Left renal cortex interstitium (tissue), 4 donors: Measurements from ENCODE around the gene TNFRSF21. TPM values are rescaled to one million over a fixed set of nuclear protein-coding genes. Genes with fewer than 3 reads are reported as not detected.
"Not testable (repeated sequence)": the region's sequence is repeated elsewhere in the genome, so short reads cannot be mapped to it uniquely, and the experiment has no call there.

Experiments
- DNase-seq, 4 donors: peaks; one replicate each; pipeline ENCODE4 v3.0.0-alpha.2; 2013; ENCODE audit warnings: low read depth in 4 of 4, low spot score in 2 of 4, missing footprints in 1 of 4
- polyA plus RNA-seq, 4 donors: library from polyadenylated mRNA; unstranded; fragments of 120-200 nt; gene quantifications; one replicate each; pipeline ENCODE4 v1.2.1, GENCODE V29; 2013; ENCODE audit not compliant: insufficient read length in 4 of 4

The TNFRSF21 gene
- polyA plus RNA-seq, 4 donors: 29.0 to 34.1 (median 30.6) TPM

DNA sequence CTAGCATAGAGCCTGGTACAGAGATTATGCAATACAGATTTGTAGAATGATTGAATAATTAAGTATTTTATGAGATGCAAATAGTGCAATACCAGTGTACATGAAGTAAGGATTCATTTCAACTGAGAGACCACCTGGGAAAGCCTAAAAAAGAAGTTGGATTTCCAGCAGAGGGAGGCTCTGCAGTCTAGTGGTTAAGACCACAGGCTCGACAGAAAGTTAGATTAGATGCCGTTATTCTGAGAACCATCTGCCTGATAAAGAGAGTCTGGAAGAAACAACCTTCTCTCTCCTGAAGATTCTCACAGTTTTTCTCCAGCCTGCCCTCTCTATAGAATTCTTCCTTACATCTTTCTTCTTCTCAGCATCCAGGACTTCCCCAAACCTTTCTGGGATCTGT lies 13.6 kb upstream of the TNFRSF21 start:
- no peak for DNase-seq

DNA sequence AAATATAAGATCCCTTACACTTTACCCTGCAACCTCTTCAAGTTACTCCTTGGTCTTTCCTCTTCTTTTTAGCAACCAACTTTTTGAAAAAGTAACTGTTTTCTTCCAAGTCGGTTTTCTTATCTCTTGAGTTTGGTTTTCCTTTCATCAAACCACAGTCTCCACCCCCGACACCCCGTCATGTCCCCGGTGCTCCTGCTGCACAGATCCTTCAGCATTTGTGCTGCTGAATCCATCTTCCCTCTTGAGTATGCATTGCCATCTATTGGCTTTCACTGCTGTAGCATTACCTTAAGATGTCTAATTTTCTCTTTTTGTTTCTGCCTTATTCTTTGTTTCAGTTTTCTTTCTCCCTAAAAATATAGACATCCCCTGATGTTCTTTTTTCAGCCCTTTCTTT lies 11.9 kb upstream of the TNFRSF21 start:
- no peak for DNase-seq

DNA sequence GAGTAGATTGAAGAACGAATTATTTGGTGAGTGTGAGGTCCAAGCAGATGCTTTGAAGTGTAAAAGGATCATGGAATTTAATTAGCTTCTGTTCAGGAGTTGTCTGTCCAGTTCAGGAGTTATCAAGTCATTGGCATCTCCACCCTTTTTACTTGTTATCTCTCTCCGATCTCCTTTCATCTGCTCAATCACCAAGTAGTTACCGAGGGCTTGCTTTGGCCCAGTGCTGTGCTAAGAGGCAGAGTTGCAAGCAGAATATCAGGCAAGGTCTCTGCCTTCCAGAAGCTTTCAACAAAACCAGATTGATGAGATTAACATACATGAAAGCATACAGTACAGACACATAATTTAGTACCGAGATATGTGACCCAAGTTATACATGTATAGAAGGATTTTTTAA lies 10.2 kb upstream of the TNFRSF21 start:
- DNase-seq: no peak

DNA sequence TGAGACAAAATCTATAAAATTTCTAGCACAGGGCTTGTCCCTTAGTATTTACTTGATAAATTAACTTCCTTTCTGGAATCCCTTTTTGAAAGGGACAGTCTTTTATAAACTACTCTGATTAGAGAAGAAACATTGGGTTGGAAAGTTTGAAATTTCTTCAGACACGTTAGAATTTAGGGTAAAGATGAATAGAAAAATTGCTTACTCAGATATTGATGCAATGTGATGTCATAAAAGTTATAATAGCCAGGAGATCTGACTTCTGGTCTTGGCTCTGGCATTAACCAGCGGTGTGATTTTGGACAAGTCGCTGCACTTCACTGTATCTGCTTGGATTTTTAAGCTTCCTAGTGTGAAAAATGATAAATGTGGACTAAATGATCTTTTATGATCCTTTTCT lies 9.7 kb upstream of the TNFRSF21 start:
- DNase-seq: no peak

DNA sequence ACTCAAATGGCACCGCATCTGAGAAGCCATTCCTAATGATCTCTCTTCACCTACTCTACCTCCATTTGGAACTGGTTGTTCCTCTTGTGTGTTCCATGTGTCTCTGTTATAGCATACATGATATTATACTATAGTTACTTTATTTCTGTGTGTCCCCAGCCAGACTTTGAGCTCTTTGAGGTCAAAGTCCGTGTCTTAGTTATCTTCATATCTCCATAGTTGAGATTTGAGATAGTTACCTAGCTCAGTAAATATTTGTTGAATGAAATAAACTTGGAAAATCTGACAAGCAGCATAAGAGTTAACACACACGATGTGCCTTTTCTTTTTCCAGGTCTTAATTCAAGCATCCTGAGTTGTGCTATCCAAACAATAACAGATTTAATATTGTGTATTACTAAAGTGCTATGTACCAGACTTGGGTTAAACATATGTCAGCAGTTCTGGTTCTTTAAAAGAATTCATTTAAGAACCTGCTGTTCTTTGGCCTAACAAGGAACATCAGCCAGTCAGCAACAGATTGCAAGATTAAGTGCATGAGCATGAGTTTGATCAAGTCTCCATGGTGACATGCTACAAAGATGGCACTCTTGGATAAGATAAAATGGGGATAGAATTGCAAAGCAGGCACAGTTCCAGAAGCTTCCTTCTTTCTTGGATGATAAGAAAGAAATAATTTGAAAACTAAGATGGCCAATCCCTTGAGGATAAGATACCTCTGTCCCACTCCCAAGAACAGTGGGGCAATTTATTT lies 8.7 kb upstream of the TNFRSF21 start:
- no peak for DNase-seq

DNA sequence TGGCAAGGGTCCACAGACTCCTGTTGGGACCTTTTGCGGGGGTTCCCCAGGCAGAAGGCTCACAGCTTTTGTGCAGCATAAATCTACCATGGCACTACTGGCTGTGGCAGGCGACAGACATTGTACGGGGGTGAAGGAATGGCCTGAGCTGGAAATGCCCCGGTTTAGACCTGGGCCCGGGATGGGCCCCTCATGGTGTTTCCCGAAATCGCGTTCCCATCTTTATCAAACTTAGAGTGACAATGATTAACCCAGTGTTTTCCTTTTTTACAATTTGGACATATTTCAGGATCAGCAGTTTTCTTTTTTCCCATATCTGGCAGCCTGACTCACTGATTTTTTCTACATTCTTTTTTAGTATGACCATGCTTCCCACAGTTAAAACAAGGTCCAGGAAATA lies 5.5 kb upstream of the TNFRSF21 start:
- DNase-seq: not testable (repeated sequence)

DNA sequence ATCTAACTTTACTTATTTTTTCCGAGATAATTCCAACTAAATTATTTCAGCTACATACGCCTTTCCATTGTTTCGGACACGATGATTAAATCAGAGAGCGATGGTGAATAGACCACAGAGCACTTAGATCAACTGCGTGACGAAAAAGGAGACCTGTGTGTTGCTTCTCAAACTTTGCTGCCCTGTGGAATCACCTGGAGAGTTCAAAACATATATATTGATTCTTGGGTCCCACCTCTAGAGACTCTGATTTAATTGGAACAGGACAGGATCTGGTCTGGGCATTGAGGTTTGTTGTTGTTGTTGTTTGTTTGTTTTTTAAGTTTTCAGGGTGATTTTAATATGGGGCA lies 401 bp upstream of the TNFRSF21 start:
- no peak for DNase-seq

DNA sequence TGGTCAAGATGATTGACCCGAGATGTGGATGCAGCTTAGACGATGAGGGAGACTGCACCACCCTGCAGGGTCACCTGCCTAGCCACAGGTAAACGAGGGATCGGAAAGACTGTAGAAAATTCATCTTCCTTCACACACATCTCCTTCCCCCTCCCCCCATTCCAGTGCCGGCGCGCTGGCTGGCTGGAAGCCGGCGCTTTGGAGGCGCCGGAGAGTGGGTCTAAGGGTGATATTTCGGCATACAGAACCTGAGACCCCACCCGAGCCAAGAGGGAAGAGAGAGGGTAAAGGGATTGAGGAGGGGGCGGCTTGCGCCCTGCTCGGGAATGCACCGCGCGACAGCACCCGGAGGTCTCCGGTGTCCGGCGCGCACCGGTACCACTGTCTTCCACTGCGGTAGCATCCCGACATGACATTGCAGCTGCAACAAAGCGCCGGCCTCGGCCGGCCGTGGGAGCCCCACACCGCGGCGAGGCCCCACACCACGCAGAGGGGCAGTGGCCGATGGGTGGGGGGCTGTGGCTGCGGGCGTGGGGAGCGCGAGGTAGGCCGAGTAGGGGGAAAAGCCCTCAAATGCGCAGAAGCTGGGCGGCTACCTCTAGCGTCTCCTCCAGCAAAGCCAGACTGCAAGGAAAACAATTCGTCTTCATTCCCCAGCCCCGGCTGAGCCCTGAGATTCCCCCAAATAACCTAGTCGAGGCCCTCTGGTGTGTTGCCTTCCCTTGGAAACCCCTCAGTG lies 984 bp downstream of the TNFRSF21 start:
- peak in 2 of 4 donors; percentile 45 to 61 for DNase-seq

DNA sequence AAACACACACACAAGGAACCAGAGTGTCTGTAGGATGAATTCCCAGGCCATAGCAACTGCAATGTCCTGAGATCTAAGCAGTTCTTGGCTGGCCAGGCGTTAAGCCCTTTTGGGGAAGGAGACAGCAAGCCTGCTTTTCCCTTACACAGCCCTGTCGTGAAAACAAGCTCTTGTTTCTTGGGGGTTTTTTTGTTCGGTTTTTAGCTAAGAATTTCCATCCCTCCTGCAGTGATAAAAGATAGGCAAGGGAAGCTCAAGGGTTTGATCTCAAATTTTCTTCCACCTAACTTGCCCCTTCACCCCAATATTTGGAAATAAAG lies 1.5 kb downstream of the TNFRSF21 start:
- peak in 1 of 4 donors; percentile 10 for DNase-seq

DNA sequence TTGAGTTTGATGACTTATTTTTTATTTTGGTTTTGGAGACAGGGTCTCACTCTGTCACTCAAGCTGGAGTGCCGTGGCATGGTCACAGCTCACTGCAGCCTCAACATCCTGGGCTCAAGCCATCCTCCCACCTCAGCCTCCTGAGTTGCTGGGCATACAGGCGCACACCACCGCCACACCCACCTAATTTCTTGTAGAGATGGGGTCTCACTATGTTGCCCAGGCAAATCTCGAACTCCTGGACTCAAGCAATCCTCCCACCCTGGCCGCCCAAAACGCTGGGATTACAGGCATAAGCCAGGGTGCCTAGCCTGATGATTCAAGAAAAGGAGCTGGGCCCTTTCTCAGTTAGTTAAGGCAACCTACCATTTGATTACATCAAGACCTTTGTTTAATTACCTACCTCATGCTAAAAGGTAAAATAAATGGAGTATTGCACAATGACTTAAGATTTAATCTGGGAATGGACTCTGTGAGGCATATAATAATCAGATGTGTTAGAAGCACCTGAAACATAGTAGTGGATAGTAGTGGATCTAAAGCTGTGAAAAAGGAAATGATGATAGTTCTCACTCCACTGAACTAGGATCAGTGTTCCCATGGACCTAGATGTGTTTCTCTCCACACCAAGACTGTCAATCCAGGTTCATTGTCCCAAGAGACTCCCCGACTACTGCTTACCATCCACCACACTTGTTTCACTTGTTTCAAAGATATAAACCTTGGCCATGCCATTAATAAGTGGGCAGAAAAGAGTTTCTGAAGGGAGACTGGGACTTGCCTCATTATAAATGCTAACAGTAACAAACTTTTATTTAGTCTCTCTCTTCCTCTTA lies 2.1 kb downstream of the TNFRSF21 start:
- no peak for DNase-seq

DNA sequence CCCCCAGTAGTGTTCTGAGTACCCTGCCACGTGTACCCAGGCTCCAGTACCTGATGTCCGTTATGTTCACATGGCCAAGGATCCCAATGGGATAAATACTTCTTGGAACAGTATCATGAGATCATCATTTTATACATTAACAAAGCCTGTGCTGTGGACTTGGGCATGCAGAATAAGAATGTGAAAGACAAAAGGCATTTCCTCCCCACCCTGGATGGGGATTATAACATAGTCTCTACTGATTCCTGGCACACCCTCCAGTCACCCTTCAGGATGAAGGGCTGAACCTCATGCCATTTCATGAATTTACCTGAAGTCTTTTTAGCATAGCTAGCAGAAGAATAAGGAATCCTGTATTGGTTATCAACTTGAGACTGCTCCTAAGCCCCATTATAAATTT lies 2.8 kb downstream of the TNFRSF21 start:
- DNase-seq: no peak

DNA sequence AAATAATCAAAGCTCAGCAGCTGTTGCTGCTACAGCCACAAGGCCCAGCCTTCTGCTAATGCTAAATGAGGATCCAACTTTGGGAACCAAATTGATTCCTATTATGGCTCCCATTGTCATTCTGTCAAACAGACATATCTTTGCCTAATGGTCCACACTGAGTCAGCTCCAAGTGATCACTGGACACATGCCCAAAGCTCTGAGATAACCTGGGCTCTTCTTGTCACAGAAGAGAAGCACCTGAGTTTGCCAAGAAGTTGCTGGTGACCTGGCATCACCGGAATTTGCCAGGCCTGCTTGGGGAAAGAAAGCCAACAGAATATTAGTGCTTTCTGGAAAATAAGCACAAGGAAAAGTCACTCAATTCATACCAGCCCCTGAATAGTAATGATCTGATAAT lies 5.8 kb downstream of the TNFRSF21 start:
- no peak for DNase-seq

DNA sequence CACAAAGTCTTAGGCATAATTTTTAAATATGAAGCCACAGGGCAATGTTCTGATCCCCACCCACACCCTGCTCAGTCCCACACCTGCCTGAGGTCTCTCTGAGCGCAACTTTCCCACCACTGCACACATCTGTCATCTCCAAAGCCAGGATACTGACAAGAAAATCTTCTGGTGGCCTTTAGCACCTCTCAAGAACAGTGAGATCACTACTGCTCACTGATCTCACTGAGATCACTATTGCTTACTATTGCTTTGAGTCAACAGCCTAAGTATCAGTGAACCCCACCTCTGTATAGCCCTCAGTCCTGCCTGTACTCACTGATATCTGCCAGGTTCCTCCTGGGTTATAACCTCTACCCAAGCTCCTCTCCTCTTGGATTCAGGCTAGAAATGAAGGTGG lies 6.4 kb downstream of the TNFRSF21 start:
- DNase-seq: no peak

DNA sequence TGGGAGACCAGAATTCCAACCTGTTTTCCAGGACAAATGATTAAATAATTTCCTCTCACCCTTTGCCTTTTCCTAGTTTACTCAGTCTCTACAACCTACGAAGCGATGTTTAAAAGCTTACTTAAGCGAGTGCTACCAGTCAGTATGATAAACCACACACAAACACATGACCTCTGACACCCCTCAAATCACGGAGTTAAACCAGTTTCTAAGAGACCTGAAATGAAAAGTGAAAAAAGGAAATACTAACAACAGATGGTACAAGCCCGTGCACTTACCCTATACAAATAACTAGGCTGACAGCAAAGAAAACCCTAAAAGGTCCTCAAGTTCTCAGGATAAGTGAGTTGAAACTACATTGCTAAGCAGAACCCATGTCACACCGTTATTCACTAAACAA lies 7.7 kb downstream of the TNFRSF21 start:
- DNase-seq: no peak

DNA sequence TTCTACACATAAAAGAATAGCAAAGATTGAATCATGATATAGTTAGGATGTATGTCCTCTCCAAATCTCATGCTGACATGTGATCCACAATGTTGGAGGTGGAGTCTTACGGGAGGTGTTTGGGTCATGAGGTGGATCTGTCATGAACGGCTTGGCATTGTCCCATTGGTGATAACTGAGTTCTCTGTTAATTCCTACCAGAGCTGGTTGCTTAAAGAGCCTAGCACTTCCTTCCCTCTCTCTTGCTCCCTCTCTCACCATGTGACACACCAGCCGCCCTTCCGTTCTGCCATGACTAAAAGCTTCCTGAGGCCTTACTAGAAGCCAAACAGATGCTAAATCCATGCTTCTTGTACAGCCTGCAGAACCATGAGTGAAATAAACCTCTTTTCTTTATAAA lies 8.3 kb downstream of the TNFRSF21 start:
- DNase-seq: no peak

DNA sequence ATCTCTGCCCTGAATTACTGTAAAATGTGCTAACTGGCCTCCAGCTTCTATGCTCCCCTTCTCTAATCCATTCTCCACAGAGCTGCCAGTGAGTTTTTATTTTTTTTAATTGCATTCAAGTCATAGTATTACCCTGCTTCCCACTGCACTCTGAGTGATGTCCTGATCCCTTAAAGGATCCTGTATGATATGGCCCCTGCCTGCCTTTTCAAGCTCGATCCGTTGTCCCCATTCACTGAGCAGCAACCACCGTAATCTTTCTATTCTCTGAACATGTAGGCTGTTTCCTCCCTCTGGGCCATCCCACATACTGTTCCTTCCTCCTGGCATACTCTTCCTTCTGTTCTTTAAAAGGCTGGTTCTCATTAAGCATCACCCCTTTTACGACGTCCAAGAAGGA lies 9.3 kb downstream of the TNFRSF21 start:
- DNase-seq: no peak

DNA sequence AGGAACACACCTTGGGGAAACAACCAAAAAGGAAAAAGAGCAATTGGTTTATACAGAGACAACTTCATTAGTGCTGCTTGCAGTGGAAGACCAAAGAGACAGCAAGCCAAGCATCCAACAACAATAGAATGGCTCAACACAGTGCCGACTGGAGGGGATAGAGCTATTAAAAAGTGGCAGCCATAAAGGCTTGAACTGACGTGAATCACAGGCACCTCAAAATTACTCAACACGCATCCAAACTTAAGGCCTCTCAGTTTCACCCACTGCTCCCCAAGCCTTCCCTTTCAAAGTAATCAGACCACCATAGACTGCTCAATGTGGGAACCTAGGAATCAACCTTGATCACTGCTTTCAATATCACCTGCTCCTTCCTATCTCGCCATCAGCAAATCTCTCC lies 9.7 kb downstream of the TNFRSF21 start:
- no peak for DNase-seq

DNA sequence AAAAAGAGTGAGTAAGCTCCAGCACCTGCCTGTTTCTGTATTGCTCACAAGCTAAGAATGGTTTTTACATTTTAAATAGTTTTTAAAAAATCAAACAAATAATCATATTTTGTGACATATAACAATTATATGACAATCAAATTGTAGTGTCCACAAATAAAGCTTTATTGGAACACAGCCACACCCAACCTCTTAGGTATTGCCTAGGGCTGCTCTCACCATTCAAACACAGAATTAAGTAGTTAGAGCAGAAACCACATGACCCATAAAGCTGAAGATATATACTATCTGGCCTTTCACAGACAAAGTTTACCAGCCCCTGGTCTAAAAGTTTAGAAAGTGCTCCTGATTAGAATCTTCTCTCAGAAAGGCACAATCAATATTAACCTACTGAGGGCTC lies 11.2 kb downstream of the TNFRSF21 start:
- no peak for DNase-seq

DNA sequence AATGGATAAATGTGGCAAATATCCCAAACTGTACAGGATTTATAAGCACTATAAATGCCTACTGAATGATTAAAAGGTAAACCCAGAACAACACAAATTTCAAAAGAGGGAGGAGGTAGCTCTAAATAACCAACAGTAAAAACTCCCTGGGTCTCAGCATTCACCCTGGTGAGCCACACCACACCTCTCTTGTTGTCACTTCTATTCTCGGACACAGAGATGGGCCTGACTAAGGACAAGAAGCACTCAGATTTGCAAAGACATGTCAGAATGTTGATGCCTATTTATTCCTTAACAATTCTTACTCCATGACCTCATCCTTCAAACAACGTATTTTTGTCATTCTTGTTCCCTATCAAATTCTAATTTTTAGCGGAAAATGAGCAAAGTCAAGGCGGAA lies 14.7 kb downstream of the TNFRSF21 start:
- DNase-seq: no peak

DNA sequence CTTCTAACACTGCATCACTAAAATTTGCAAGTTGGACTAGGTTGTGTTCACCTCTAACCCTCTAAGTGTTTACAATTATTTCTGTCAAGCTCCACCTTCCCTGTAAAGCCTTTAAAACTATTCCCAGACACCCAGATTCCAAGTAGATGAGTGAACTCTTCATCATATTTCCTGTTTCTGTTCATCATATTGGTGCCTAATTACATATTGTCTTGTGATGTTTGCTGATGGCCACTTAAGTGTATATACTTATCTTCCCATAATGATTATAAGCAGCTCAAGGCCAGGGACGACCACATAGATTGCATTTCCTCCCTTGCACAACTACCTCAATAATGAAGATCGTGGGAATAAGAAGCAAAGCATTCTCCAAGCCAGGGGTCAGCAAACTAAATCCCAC lies 16.8 kb downstream of the TNFRSF21 start:
- no peak for DNase-seq

DNA sequence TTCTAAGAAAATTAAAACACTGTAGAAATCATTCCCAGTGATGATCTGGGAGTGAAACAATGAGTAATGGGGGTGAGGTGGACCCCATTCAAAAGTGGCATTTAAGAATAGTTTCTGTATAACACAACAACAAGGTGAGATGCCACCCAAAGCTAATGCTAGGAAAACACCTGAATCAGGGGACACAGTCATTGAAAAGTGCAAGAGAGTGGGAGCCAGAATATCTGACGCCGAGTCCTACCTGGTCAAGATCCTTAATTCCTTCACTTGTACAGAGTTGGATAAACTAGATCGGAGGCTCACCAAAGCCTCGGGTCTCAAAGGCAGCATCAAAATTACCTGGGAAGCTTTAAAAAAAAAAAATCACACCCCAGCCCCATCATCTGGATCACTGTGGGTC lies 17.7 kb downstream of the TNFRSF21 start:
- no peak for DNase-seq
